HG03135 (cell line): ENCODE data around the gene GAMT.

Experiments used
- ATAC-seq: cut with Tn5 transposase; IDR thresholded peaks from one replicate; pipeline ENCODE4 v1.9.1; 2021; ENCODE audit warnings: mild to moderate bottlenecking, moderate library complexity; ENCODE audit not compliant: unreplicated experiment

GAMT gene

GRCh38 chr19:1349211-1349610 is 52.1 kb downstream of the GAMT start:
- no peak for ATAC-seq
